ENCODE measurements around the gene RPL36.

RPL36 gene

DNA sequence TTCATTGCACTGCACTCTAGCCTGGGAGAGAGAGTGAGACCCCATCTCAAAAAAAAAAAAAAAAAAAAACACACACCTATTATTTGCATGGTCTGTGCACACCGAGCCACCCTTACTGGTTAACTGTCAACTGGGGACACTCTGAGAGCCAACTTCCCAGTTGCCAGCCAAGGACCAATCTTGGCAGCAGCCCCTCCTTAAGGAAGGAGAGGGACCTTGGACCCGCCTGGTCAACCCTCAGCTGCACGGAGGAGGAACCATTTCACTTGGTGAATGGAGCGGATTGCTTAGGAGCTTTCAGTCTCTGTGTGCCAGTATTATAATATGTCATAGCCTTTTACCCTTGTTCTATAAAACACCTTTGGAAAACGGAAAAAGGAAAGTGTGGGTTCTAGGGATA, 34.7 kb upstream of the RPL36 start:
- Histone ChIP-seq H3K9ac (ENCODE audit: low read length) (no peak overlapping the region), H3K36me3 (ENCODE audit: control insufficient read depth, insufficient read depth, low read length, severe bottlenecking) (peaks cover 84% of the 10 kb centered on the region), H3K27me3 (replicated peaks; ENCODE audit: control insufficient read depth, insufficient read depth, low read length) (no peaks in the 10 kb centered on the region), H3K4me3 (ENCODE audit: low read length) (no peak overlapping the region), H3K4me1 (ENCODE audit: control insufficient read depth, insufficient read depth, low read length) (no peaks in the 10 kb centered on the region), H3K9me3 (ENCODE audit: control insufficient read depth, low read length) (no peaks in the 10 kb centered on the region)
- no peak for DNase-seq (ENCODE audit: low read depth)

DNA sequence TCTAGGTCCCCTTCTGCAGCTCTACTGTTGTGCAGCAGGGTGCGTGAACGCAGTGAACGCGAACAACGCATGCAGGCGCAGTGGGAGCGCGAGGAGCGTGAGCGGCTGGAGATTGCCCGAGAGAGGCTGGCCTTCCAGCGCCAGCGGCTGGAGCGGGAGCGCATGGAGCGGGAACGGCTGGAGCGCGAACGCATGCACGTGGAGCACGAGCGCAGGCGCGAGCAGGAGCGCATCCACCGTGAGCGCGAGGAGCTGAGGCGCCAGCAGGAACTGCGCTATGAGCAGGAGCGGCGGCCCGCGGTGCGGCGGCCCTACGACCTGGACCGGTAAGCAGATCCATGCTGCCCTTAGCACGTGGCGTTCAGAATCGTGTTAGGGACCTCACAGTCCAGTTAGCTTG, 28.6 kb upstream of the RPL36 start:
- Histone ChIP-seq H3K9me3 (ENCODE audit: control insufficient read depth, low read length) (no peaks in the 10 kb centered on the region), H3K36me3 (ENCODE audit: control insufficient read depth, insufficient read depth, low read length, severe bottlenecking) (peaks cover 87% of the 10 kb centered on the region), H3K27me3 (replicated peaks; ENCODE audit: control insufficient read depth, insufficient read depth, low read length) (no peaks in the 10 kb centered on the region), H3K4me3 (ENCODE audit: low read length) (no peak overlapping the region), H3K9ac (ENCODE audit: low read length) (no peak overlapping the region), H3K4me1 (ENCODE audit: control insufficient read depth, insufficient read depth, low read length) (peaks cover 6% of the 10 kb centered on the region)
- DNase-seq (ENCODE audit: low read depth), result no peak

DNA sequence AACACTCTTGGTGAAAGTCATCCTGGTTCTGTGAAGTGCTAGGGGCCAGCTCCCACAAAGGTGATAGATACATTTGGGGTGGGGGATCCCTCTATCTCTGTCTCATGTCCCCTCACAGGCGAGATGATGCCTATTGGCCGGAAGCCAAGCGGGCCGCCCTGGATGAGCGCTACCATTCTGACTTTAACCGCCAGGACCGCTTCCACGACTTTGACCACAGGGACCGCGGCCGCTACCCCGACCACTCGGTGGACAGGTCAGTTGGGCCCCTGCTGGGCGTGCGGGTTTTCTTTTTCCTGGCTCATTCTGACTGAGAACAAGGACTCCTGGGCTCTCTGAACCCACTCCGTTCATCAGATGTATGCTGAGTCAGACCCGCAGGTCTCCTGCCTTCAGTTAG, 26.2 kb upstream of the RPL36 start:
- no peaks in the 10 kb centered on the region for H3K9me3 ChIP-seq (ENCODE audit: control insufficient read depth, low read length)
- H3K9ac ChIP-seq (ENCODE audit: low read length), result no peak overlapping the region
- no peak for DNase-seq (ENCODE audit: low read depth)
- H3K27me3 ChIP-seq (replicated peaks; ENCODE audit: control insufficient read depth, insufficient read depth, low read length), result no peaks in the 10 kb centered on the region
- no peak overlapping the region for H3K4me3 ChIP-seq (ENCODE audit: low read length)
- H3K4me1 ChIP-seq (ENCODE audit: control insufficient read depth, insufficient read depth, low read length), result peaks cover 6% of the 10 kb centered on the region
- peaks cover 92% of the 10 kb centered on the region for H3K36me3 ChIP-seq (ENCODE audit: control insufficient read depth, insufficient read depth, low read length, severe bottlenecking)

DNA sequence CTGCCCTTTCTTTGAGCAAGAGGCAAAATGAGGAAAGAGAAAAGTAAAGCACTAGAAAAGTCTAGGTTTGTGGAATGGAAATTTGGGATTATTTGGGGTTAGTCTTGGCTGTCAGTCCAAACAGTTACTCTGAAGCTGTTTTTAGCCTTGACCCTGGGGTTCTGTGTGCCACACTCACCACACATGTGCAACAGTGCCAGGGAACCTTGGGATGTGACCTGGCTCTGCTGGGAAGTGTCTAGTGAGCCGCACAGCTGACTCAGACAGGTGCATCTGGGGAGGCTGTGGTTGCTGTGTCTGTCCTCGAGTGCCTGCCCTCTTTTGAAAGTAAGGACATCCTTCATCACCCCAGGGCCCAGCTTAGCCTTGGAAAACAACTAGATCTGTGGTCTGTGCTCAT, 25.6 kb upstream of the RPL36 start:
- Histone ChIP-seq H3K9me3 (ENCODE audit: control insufficient read depth, low read length) (no peaks in the 10 kb centered on the region), H3K9ac (ENCODE audit: low read length) (no peak overlapping the region), H3K4me1 (ENCODE audit: control insufficient read depth, insufficient read depth, low read length) (peaks cover 6% of the 10 kb centered on the region), H3K36me3 (ENCODE audit: control insufficient read depth, insufficient read depth, low read length, severe bottlenecking) (peaks cover 96% of the 10 kb centered on the region), H3K27me3 (replicated peaks; ENCODE audit: control insufficient read depth, insufficient read depth, low read length) (no peaks in the 10 kb centered on the region), H3K4me3 (ENCODE audit: low read length) (no peak overlapping the region)
- DNase-seq (ENCODE audit: low read depth), result no peak

DNA sequence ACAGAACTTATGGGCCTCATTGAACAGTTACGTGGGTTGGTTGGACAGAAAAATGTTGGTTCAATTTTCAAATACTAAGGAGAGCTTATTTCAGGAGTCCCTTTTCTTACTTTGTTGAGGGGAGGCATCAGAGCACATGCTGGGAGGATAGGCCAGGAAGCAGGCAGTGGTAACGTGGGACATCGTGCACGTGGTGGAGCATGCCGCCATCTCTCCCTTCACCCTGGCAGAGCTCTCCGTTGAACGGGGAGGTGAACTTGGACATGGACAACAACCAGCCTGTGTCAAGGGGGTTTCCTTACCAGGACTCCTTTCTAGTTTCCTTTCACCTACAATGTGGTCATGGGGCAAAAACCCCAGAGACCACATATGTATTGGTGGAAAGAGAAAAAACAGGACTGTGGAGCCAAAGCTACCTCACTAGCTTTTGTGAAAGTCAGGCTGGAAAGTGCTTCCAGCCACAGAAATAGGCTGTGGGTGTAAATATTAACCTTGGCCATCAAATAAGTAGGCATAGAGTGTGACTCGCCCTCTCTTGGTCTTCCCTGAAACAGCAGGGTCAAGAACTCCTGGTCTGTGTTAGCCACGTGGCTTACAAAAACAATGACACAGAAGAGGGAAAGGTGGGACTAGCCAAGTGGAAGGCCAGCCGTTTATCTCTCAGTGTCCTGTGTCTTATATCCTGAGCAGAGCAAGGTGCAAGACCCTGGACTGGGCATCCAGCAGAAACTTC, 24.1 kb upstream of the RPL36 start:
- Histone ChIP-seq H3K4me1 (ENCODE audit: control insufficient read depth, insufficient read depth, low read length) (peaks cover 6% of the 10 kb centered on the region), H3K9ac (ENCODE audit: low read length) (no peak overlapping the region), H3K4me3 (ENCODE audit: low read length) (no peak overlapping the region), H3K9me3 (ENCODE audit: control insufficient read depth, low read length) (no peaks in the 10 kb centered on the region), H3K27me3 (replicated peaks; ENCODE audit: control insufficient read depth, insufficient read depth, low read length) (no peaks in the 10 kb centered on the region), H3K36me3 (ENCODE audit: control insufficient read depth, insufficient read depth, low read length, severe bottlenecking) (peaks cover 86% of the 10 kb centered on the region)
- peak; percentile 49 for DNase-seq (ENCODE audit: low read depth)

DNA sequence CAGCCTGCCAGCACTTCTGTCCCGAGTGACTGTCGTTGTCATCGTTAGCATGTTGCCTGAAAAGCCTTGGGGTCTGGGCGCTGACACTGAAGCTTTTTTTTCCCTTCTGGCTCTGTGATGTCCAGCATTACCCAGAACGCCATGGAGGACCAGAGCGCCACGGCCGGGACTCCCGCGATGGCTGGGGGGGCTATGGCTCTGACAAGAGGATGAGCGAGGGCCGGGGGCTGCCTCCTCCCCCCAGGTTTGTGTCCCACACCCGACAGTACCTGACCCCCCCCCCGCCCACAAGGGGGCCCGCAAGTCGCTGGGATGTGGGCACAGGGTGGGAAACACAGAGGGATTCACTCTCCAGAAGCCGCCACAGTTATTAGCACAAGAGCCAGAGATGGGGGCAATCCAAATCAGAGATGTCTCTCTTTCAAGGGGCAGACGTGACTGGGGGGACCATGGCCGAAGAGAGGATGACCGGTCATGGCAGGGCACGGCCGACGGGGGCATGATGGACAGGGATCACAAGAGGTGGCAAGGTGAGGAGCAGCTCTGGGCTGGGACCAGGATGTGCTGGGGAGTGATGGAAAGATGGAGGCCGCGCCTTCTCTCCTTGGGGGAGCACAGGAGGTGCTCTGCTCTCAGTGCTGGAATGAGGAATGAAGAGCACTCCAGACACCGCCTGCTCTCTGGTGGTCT, 23.0 kb upstream of the RPL36 start:
- no peak overlapping the region for H3K9ac ChIP-seq (ENCODE audit: low read length)
- H3K36me3 ChIP-seq (ENCODE audit: control insufficient read depth, insufficient read depth, low read length, severe bottlenecking), result peaks cover 79% of the 10 kb centered on the region
- no peak overlapping the region for H3K4me3 ChIP-seq (ENCODE audit: low read length)
- DNase-seq (ENCODE audit: low read depth), result no peak
- no peaks in the 10 kb centered on the region for H3K27me3 ChIP-seq (replicated peaks; ENCODE audit: control insufficient read depth, insufficient read depth, low read length)
- peaks cover 6% of the 10 kb centered on the region for H3K4me1 ChIP-seq (ENCODE audit: control insufficient read depth, insufficient read depth, low read length)
- H3K9me3 ChIP-seq (ENCODE audit: control insufficient read depth, low read length), result no peaks in the 10 kb centered on the region

DNA sequence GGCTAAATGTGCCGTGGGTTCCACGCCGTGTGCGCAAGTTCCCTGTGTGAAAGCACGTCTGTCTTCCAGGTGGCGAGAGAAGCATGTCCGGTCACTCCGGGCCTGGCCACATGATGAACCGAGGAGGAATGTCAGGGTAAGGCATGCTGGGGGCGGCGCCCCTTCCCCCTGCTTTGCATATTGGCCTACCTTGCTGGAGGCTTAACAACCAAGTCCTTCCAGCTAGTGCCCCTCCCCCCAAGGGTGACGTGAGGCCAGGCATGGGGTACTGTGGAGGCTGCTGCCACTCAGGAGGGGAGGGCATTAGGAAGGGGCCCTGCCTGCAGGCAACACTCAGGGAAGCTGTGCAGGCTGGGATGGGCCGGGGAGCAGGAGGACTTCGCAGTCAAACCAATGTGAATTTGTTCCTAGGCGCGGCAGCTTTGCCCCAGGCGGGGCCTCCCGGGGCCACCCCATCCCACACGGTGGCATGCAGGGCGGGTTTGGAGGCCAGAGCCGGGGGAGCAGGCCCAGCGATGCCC, 22.3 kb upstream of the RPL36 start:
- no peaks in the 10 kb centered on the region for H3K27me3 ChIP-seq (replicated peaks; ENCODE audit: control insufficient read depth, insufficient read depth, low read length)
- no peak overlapping the region for H3K9ac ChIP-seq (ENCODE audit: low read length)
- peaks cover 75% of the 10 kb centered on the region for H3K36me3 ChIP-seq (ENCODE audit: control insufficient read depth, insufficient read depth, low read length, severe bottlenecking)
- no peak overlapping the region for H3K4me3 ChIP-seq (ENCODE audit: low read length)
- peaks cover 6% of the 10 kb centered on the region for H3K4me1 ChIP-seq (ENCODE audit: control insufficient read depth, insufficient read depth, low read length)
- no peaks in the 10 kb centered on the region for H3K9me3 ChIP-seq (ENCODE audit: control insufficient read depth, low read length)
- no peak for DNase-seq (ENCODE audit: low read depth)

DNA sequence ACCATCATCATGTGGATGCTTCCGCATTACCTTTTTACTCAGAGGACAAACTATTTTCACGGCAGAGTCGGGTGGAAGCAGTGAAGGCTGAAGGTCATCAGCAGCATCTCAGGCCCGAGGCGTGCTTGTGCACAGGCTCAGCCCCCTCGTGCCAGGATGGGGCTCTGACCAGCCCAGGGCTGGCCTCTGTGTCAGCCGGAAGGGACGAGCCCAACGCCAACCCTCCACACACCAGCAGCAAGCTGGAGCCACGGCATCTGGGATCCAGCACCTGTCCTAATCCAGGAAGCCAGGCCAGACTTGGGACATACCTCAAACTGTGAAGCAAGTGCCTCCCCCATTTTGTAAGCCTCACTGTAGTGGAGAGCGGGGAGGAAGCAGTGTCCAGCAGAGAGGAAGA, 20.9 kb upstream of the RPL36 start:
- Histone ChIP-seq H3K9ac (ENCODE audit: low read length) (no peak overlapping the region), H3K4me1 (ENCODE audit: control insufficient read depth, insufficient read depth, low read length) (peaks cover 6% of the 10 kb centered on the region), H3K9me3 (ENCODE audit: control insufficient read depth, low read length) (no peaks in the 10 kb centered on the region), H3K36me3 (ENCODE audit: control insufficient read depth, insufficient read depth, low read length, severe bottlenecking) (peaks cover 61% of the 10 kb centered on the region), H3K4me3 (ENCODE audit: low read length) (no peak overlapping the region), H3K27me3 (replicated peaks; ENCODE audit: control insufficient read depth, insufficient read depth, low read length) (no peaks in the 10 kb centered on the region)
- DNase-seq (ENCODE audit: low read depth), result no peak

DNA sequence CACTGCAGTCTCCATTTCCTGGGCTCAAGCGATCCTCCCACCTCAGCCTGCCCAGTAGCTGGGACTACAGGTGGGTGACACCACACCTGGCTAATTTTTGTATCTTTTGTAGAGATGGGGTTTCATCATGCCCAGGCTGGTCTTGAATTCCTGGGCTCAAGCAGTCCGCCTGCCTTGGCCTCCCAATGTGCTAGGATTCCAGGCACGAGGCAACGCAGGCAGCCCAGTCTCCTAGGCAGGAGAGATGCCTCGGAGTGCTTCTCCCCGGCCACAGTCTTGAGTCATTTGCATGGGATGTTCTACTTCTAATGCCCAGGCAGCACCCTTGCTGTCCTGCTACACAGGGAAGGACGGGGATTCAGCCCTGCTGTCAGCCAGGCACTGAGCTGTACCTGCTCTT, 18.5 kb upstream of the RPL36 start:
- Histone ChIP-seq H3K4me1 (ENCODE audit: control insufficient read depth, insufficient read depth, low read length) (no peaks in the 10 kb centered on the region), H3K27me3 (replicated peaks; ENCODE audit: control insufficient read depth, insufficient read depth, low read length) (no peaks in the 10 kb centered on the region), H3K36me3 (ENCODE audit: control insufficient read depth, insufficient read depth, low read length, severe bottlenecking) (peaks cover 37% of the 10 kb centered on the region), H3K9ac (ENCODE audit: low read length) (no peak overlapping the region), H3K4me3 (ENCODE audit: low read length) (no peak overlapping the region), H3K9me3 (ENCODE audit: control insufficient read depth, low read length) (no peaks in the 10 kb centered on the region)
- DNase-seq (ENCODE audit: low read depth), result no peak

DNA sequence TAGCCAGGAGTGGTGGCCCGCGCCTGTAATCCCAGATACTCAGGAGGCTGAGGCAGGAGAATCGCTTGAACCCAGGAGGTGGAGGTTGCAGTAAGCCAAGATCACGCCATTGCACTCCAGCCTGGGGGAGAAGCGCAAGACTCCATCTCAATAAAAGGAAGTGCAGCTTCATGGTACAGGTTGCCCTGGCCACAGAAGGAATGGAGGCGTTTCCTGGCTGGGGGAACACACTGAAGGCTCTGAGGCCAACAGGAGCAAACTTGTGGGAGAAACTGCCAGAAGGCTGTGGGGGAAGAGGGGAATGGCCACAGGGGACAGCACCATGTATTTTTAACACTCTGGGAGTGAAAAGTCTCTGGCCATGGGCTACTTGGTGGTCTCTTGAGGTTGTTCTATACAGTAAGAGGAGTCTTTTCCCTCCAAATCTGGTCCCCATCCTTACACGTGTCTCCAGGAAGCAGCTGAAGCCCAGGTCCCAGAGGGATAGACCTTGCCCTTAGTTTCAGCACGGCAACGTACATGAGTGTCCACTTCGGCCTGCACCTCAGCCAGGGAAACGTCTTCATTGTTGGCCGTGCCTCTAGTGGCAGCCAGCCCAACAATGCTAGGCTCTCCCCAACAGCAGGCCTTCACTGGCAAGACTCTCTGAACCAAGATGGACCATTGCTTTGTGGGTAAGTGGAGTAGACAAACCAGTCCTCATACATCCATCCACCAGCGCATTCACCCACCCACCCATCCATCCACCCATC, 17.2 kb upstream of the RPL36 start:
- Histone ChIP-seq H3K4me3 (ENCODE audit: low read length) (no peak overlapping the region), H3K9me3 (ENCODE audit: control insufficient read depth, low read length) (no peaks in the 10 kb centered on the region), H3K9ac (ENCODE audit: low read length) (no peak overlapping the region), H3K4me1 (ENCODE audit: control insufficient read depth, insufficient read depth, low read length) (no peaks in the 10 kb centered on the region), H3K27me3 (replicated peaks; ENCODE audit: control insufficient read depth, insufficient read depth, low read length) (no peaks in the 10 kb centered on the region), H3K36me3 (ENCODE audit: control insufficient read depth, insufficient read depth, low read length, severe bottlenecking) (peaks cover 24% of the 10 kb centered on the region)
- no peak for DNase-seq (ENCODE audit: low read depth)

DNA sequence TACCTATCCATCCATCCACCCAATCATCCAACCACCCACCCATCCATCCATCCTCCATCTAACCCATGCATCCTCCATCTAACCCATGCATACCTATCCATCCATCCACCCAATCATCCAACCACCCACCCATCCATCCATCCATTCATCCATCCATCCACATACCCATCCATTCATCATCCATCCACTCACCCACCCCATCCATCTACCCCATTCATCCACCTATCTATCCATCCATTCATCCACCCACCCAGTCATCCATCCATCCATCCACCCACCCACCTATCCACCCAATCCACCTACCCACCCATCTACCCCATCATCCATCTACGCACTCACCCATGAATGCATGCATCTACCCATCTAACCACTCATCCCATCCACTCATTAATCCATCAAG, 16.3 kb upstream of the RPL36 start:
- Histone ChIP-seq H3K36me3 (ENCODE audit: control insufficient read depth, insufficient read depth, low read length, severe bottlenecking) (peaks cover 18% of the 10 kb centered on the region), H3K4me1 (ENCODE audit: control insufficient read depth, insufficient read depth, low read length) (no peaks in the 10 kb centered on the region), H3K4me3 (ENCODE audit: low read length) (no peak overlapping the region), H3K9ac (ENCODE audit: low read length) (no peak overlapping the region), H3K27me3 (replicated peaks; ENCODE audit: control insufficient read depth, insufficient read depth, low read length) (no peaks in the 10 kb centered on the region), H3K9me3 (ENCODE audit: control insufficient read depth, low read length) (no peaks in the 10 kb centered on the region)
- no peak for DNase-seq (ENCODE audit: low read depth)

Measured in adipocyte (in vitro differentiated cells).